Measurements from ENCODE around the gene MAPK8IP3.

The MAPK8IP3 gene

DNA sequence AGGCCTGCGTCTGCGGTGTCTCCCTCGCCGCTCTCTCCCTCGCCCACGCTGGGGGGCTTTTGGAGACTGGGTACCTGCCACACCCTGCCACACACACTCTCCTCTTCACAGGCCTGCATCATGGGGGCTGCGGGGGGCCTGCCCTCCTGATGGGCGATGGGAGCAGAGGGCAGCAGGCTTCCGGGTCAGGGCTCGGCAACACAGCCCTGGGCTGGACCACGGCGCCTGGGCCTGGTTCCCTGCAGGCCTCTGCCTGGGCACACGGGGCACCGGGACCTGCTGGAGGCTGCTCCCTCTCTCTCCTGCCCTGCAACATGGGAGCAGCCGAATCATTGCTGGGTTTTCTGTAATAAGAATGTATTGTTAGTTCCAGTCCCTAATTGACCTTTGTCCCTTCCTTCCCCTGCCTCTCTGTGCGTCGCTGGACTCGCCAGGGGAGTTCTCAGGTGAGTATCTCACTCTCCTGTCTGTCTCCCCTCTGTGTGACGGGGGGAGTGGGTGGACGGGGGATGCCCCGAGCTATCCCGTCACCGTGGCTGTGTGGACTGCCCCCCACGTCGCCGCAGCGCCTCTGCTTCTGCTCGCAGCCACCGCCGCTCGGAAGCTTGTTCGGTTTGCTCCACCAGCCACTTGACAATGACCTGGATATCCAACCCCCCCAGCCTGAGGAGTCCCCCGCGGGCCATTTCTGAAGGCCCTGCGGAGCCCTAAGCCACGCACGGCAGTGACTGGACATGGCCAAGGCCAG, 51.9 kb downstream of the MAPK8IP3 start:
- no peak for DNase-seq (ENCODE audit: low read depth)
- H3K4me3 ChIP-seq (ENCODE audit: low read length) = no peak overlapping the region
- TF ChIP-seq, protein P1, sequence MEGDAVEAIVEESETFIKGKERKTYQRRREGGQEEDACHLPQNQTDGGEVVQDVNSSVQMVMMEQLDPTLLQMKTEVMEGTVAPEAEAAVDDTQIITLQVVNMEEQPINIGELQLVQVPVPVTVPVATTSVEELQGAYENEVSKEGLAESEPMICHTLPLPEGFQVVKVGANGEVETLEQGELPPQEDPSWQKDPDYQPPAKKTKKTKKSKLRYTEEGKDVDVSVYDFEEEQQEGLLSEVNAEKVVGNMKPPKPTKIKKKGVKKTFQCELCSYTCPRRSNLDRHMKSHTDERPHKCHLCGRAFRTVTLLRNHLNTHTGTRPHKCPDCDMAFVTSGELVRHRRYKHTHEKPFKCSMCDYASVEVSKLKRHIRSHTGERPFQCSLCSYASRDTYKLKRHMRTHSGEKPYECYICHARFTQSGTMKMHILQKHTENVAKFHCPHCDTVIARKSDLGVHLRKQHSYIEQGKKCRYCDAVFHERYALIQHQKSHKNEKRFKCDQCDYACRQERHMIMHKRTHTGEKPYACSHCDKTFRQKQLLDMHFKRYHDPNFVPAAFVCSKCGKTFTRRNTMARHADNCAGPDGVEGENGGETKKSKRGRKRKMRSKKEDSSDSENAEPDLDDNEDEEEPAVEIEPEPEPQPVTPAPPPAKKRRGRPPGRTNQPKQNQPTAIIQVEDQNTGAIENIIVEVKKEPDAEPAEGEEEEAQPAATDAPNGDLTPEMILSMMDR (conservative IDR thresholded peaks at IDR 0.05; ENCODE audit: low read depth, low read length) = no peak

- no peak for DNase-seq (ENCODE audit: low read depth)
- H3K4me3 ChIP-seq (ENCODE audit: low read length) = no peak overlapping the region
- TF ChIP-seq, protein P1 (conservative IDR thresholded peaks at IDR 0.05; ENCODE audit: low read depth, low read length) = no peak
Measured at GRCh38 chr16:1758923-1759322, 52.9 kb downstream of the MAPK8IP3 start.

GRCh38 chr16:1759511-1759910, 53.5 kb downstream of the MAPK8IP3 start:
- no peak overlapping the region for H3K4me3 ChIP-seq (ENCODE audit: low read length)
- DNase-seq (ENCODE audit: low read depth) = no peak
- TF ChIP-seq, protein P1 (conservative IDR thresholded peaks at IDR 0.05; ENCODE audit: low read depth, low read length) = no peak

GRCh38 chr16:1760911-1761310, 54.9 kb downstream of the MAPK8IP3 start:
- TF ChIP-seq, protein P1 (conservative IDR thresholded peaks at IDR 0.05; ENCODE audit: low read depth, low read length) = no peak
- DNase-seq (ENCODE audit: low read depth) = no peak
- H3K4me3 ChIP-seq (ENCODE audit: low read length) = no peak overlapping the region

DNA sequence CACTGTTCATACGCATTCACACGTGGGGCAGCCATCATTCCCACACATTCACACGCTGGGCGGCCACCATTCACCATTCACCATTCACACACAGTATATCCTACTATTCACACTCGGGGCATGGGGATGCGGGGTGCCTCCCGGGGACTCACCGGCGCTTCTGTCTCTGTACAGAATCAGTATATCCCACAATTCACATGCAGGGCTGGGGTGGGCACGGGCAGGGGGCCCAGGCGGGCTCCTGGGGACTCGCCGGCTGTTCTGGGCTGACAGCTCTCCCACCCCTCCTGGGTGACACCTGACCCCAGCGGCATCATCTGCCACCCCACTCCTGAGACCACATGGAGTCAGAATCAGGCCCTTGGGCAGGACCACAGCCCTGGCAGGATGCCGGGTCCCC, 55.8 kb downstream of the MAPK8IP3 start:
- TF ChIP-seq, protein P1 (conservative IDR thresholded peaks at IDR 0.05; ENCODE audit: low read depth, low read length) = no peak
- no peak for DNase-seq (ENCODE audit: low read depth)
- no peak overlapping the region for H3K4me3 ChIP-seq (ENCODE audit: low read length)

GRCh38 chr16:1762196-1762878, 56.3 kb downstream of the MAPK8IP3 start:
- TF ChIP-seq, protein P1 (conservative IDR thresholded peaks at IDR 0.05; ENCODE audit: low read depth, low read length) = no peak
- no peak overlapping the region for H3K4me3 ChIP-seq (ENCODE audit: low read length)
- no peak for DNase-seq (ENCODE audit: low read depth)

Data from retinal pigment epithelial cell (primary cell).